Measurements from ENCODE around the gene MRPL40. TPM values are rescaled to one million over a fixed set of nuclear protein-coding genes. Genes with fewer than 3 reads are reported as not detected.

MRPL40 gene
- total RNA-seq, 1 donor from 2014 or later = 24.0 TPM

- ChIA-PET POLR2A (no interaction called here), CTCF (no interaction called here)
- Mint-ChIP-seq H3K36me3 (ENCODE audit: low read depth) (peaks cover 52% of the 10 kb centered on the region), H3K4me3 (no peak overlapping the region), H3K27ac (no peak overlapping the region), H3K4me1 (peaks cover 17% of the 10 kb centered on the region), H3K9me3 (no peaks in the 10 kb centered on the region), H3K27me3 (no peaks in the 10 kb centered on the region)
- TF ChIP-seq, protein P1, sequence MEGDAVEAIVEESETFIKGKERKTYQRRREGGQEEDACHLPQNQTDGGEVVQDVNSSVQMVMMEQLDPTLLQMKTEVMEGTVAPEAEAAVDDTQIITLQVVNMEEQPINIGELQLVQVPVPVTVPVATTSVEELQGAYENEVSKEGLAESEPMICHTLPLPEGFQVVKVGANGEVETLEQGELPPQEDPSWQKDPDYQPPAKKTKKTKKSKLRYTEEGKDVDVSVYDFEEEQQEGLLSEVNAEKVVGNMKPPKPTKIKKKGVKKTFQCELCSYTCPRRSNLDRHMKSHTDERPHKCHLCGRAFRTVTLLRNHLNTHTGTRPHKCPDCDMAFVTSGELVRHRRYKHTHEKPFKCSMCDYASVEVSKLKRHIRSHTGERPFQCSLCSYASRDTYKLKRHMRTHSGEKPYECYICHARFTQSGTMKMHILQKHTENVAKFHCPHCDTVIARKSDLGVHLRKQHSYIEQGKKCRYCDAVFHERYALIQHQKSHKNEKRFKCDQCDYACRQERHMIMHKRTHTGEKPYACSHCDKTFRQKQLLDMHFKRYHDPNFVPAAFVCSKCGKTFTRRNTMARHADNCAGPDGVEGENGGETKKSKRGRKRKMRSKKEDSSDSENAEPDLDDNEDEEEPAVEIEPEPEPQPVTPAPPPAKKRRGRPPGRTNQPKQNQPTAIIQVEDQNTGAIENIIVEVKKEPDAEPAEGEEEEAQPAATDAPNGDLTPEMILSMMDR (IDR thresholded peaks at IDR 0.05) = no peak
- intact Hi-C loops (cut with micrococcal nuclease) = no loop called here
- DNase-seq (no peak), ATAC-seq (ENCODE audit: low read depth) (no peak)
Measured at GRCh38 chr22:19412478-19412877, 19.9 kb upstream of the MRPL40 start.

DNA sequence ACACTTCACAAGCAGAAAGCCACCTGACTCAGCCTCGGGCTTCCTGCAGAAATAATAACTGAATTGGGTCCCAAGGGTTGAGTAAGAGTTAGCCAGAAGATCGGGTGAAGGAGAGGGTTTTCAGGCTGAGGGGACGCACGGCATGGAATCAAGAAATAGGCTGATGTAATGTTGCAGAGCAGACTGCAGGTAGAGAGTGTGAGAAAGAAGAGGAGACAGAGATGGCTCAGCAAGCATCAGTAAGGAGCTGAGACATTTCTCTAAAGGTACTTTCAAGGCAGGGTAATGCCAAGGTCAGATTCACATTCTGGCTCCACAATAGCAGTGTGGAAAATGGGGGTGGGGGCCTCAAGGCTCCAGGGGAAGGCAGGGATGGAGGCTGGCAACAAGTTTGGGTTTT lies 19.4 kb upstream of the MRPL40 start:
- CTCF ChIA-PET = no interaction called here
- intact Hi-C loops (cut with micrococcal nuclease) = no loop called here
- TF ChIP-seq, protein P1 (IDR thresholded peaks at IDR 0.05) = no peak
- ATAC-seq (ENCODE audit: low read depth) (no peak), DNase-seq (no peak)
- peaks cover 50% of the 10 kb centered on the region for H3K36me3 Mint-ChIP-seq (ENCODE audit: low read depth)
- H3K27ac Mint-ChIP-seq = no peak overlapping the region
- POLR2A ChIA-PET = no interaction called here
- H3K4me1 Mint-ChIP-seq = peaks cover 17% of the 10 kb centered on the region
- no peaks in the 10 kb centered on the region for H3K27me3 Mint-ChIP-seq
- no peak overlapping the region for H3K4me3 Mint-ChIP-seq
- H3K9me3 Mint-ChIP-seq = no peaks in the 10 kb centered on the region

- ChIA-PET CTCF (no interaction called here), POLR2A (interaction anchor here (0.9 kb wide), 1 partner anchor 12 kb away, joined by 3 read pairs; no protein-coding TSS in a partner anchor)
- intact Hi-C loops (cut with micrococcal nuclease) = no loop called here
- Mint-ChIP-seq H3K36me3 (ENCODE audit: low read depth) (peaks cover 10% of the 10 kb centered on the region), H3K9me3 (no peaks in the 10 kb centered on the region), H3K4me1 (peaks cover 40% of the 10 kb centered on the region), H3K27me3 (no peaks in the 10 kb centered on the region), H3K4me3 (no peak overlapping the region), H3K27ac (peak overlapping the region; percentile 72)
- DNase-seq (no peak), ATAC-seq (ENCODE audit: low read depth) (no peak)
- TF ChIP-seq, protein P1 (IDR thresholded peaks at IDR 0.05) = no peak
Measured at GRCh38 chr22:19419086-19419463, 13.3 kb upstream of the MRPL40 start.

GRCh38 chr22:19419464-19420178 lies 12.7 kb upstream of the MRPL40 start:
- intact Hi-C loops (cut with micrococcal nuclease) = no loop called here
- DNase-seq = no peak
- CTCF ChIA-PET = no interaction called here
- Mint-ChIP-seq H3K4me3 (no peak overlapping the region), H3K9me3 (no peaks in the 10 kb centered on the region), H3K36me3 (ENCODE audit: low read depth) (peaks cover 14% of the 10 kb centered on the region), H3K4me1 (peaks cover 41% of the 10 kb centered on the region), H3K27ac (peak overlapping the region; percentile 72), H3K27me3 (no peaks in the 10 kb centered on the region)
- peak; percentile 54 for ATAC-seq (ENCODE audit: low read depth)
- TF ChIP-seq, protein P1 (IDR thresholded peaks at IDR 0.05) = no peak
- POLR2A ChIA-PET = interaction anchor here (0.9 kb wide), 1 partner anchor 11 kb away, joined by 3 read pairs; no protein-coding TSS in a partner anchor

- intact Hi-C loops (cut with micrococcal nuclease) = no loop called here
- ChIA-PET POLR2A (interaction anchor here (0.7 kb wide), 1 partner anchor 528 kb away, joined by 11 read pairs; no protein-coding TSS in a partner anchor), CTCF (no interaction called here)
- H3K4me1 Mint-ChIP-seq = peaks cover 41% of the 10 kb centered on the region
- ATAC-seq (ENCODE audit: low read depth) (no peak), DNase-seq (no peak)
- H3K27me3 Mint-ChIP-seq = no peaks in the 10 kb centered on the region
- TF ChIP-seq, protein P1 (IDR thresholded peaks at IDR 0.05) = no peak
- H3K4me3 Mint-ChIP-seq = no peak overlapping the region
- H3K27ac Mint-ChIP-seq = peak overlapping the region; percentile 41
- H3K9me3 Mint-ChIP-seq = no peaks in the 10 kb centered on the region
- H3K36me3 Mint-ChIP-seq (ENCODE audit: low read depth) = peaks cover 14% of the 10 kb centered on the region
Measured at GRCh38 chr22:19420321-19420720, 12.0 kb upstream of the MRPL40 start.

Data from activated B cell treated with CpG ODN at 0.5 μM for 24 hours (primary cell).